ENCODE measurements around the gene SNN.

Gene SNN

DNA sequence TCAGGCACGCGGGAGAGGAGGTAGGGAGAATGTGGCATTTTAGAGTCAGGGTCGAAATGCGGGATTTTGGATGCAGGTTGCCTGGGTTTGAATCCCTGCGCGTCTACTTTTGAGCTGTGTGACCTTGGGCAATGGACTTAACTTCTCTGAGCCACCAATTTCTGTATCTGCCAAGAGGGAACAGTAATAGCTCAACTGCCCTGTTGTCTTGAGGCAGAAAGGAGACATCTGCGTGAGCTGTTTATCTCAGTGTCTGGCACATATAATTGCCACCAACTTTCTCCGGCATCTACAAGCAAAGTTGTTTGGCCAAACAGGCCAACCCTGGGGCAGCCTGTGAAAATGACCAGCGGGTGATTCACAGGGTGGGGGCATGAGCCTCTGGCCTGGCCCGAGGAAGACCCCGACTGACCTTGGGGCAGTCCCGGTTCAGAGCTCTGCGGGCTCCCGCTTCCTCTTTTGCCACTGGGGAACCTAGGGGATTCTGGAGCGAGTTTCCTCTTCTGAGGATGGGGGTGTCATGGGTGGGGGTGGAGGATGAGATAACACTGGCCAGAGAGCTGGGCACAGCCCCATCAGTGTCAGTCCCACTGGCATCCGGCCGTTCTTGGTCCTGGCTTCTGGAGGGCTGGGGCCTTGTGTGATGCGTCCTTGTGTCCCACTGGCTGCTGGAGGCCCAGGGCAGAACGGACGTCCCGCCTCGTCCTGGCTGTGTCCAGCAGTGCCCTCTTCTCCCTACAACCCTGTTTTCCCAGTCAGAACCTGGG is 1.3 kb downstream of the SNN start:
- TF ChIP-seq POLR2AphosphoS5 (IDR thresholded peaks at IDR 0.05; ENCODE audit: low read depth, low read length) (no peak), FOXP2 (optimal IDR thresholded peaks at IDR 0.05; ENCODE audit: borderline replicate concordance, extremely low read depth, extremely low read length, insufficient read depth) (no peak), SIN3A (IDR thresholded peaks at IDR 0.05; ENCODE audit: borderline replicate concordance, insufficient read depth, low read length) (no peak), TAF1 (IDR thresholded peaks at IDR 0.05; ENCODE audit: borderline replicate concordance, insufficient read depth, low read length) (no peak)
- TF ChIP-seq, protein P1, sequence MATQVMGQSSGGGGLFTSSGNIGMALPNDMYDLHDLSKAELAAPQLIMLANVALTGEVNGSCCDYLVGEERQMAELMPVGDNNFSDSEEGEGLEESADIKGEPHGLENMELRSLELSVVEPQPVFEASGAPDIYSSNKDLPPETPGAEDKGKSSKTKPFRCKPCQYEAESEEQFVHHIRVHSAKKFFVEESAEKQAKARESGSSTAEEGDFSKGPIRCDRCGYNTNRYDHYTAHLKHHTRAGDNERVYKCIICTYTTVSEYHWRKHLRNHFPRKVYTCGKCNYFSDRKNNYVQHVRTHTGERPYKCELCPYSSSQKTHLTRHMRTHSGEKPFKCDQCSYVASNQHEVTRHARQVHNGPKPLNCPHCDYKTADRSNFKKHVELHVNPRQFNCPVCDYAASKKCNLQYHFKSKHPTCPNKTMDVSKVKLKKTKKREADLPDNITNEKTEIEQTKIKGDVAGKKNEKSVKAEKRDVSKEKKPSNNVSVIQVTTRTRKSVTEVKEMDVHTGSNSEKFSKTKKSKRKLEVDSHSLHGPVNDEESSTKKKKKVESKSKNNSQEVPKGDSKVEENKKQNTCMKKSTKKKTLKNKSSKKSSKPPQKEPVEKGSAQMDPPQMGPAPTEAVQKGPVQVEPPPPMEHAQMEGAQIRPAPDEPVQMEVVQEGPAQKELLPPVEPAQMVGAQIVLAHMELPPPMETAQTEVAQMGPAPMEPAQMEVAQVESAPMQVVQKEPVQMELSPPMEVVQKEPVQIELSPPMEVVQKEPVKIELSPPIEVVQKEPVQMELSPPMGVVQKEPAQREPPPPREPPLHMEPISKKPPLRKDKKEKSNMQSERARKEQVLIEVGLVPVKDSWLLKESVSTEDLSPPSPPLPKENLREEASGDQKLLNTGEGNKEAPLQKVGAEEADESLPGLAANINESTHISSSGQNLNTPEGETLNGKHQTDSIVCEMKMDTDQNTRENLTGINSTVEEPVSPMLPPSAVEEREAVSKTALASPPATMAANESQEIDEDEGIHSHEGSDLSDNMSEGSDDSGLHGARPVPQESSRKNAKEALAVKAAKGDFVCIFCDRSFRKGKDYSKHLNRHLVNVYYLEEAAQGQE (IDR thresholded peaks at IDR 0.05; ENCODE audit: insufficient read depth in 1 of 2, low read depth in 2 of 2, low read length in 2 of 2), result no peak

DNA sequence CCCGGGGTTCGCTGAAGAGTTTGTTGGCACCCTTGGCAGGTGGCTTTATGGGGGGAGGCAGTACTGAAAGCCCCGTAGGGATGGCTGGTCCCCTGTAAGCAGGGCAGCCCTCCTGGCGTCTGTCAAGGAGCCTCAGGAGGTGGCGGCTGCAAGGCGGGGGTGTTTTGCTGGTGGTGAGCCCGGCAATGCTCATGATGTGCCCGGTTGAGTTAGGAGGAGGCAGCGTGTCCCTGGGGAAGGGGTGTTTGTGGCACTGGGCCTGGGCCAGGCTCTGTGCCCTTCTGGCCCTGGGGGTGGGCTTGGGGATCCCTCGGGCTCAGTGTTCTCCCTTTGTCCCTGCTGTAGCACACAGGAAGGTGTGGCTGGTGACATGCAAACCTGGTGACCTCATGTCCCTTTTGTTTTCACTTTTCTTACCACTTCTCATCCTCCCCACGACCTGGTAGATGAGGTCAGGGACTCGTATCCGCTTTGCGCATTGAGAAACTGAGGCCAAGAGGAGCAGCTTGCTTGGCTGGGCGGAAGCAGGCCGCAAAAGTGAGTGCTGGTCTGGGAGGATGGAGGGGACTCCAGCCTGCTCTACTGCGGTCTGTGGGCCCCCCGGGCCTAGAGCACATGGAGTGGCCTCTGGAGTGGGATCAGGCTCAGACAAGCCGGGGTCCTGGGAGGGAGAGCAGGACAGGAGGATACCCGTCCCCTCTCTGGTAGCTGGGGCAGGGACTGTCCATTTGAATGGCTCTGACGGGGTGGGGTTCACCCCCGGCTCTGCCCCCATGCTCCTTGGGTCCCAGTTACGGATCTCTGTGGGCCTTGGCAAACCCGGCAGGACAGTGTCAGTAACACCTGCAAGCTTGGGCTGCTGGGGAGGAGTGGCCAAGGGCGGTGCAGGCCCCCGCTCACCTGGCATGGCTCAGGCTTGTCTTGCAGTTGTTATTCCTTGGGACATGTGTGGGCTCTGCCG is 2.2 kb downstream of the SNN start:
- TF ChIP-seq, protein P1 (IDR thresholded peaks at IDR 0.05; ENCODE audit: insufficient read depth in 1 of 2, low read depth in 2 of 2, low read length in 2 of 2), result no peak
- TF ChIP-seq POLR2AphosphoS5 (IDR thresholded peaks at IDR 0.05; ENCODE audit: low read depth, low read length) (no peak), SIN3A (IDR thresholded peaks at IDR 0.05; ENCODE audit: borderline replicate concordance, insufficient read depth, low read length) (no peak)

DNA sequence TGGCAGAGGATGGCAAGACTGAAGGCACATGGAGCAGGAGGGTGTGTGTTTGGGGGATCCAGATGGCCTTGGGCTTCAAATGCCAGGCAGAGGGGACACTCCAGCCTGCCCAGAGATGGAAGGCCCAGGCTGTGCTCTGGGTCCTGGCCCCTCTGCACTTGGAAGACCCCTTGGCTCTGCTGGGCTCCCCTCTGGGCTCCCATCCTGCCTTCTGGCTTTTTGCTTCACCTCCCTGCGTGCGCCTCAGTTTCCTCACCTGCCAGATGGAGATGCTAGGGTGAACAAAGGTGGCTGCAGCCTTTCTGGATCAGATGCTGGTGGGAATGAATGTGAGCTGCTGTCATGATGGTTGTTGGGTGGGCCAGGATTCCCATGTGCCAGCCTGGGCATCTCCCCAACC is 3.0 kb downstream of the SNN start:
- TF ChIP-seq, protein P1 (IDR thresholded peaks at IDR 0.05; ENCODE audit: insufficient read depth in 1 of 2, low read depth in 2 of 2, low read length in 2 of 2), result no peak
- no peak for TF ChIP-seq SIN3A (IDR thresholded peaks at IDR 0.05; ENCODE audit: borderline replicate concordance, insufficient read depth, low read length)
- no peak for TF ChIP-seq FOXP2 (optimal IDR thresholded peaks at IDR 0.05; ENCODE audit: borderline replicate concordance, extremely low read depth, extremely low read length, insufficient read depth)
- TF ChIP-seq POLR2AphosphoS5 (IDR thresholded peaks at IDR 0.05; ENCODE audit: low read depth, low read length), result no peak
- TF ChIP-seq TAF1 (IDR thresholded peaks at IDR 0.05; ENCODE audit: borderline replicate concordance, insufficient read depth, low read length), result no peak

DNA sequence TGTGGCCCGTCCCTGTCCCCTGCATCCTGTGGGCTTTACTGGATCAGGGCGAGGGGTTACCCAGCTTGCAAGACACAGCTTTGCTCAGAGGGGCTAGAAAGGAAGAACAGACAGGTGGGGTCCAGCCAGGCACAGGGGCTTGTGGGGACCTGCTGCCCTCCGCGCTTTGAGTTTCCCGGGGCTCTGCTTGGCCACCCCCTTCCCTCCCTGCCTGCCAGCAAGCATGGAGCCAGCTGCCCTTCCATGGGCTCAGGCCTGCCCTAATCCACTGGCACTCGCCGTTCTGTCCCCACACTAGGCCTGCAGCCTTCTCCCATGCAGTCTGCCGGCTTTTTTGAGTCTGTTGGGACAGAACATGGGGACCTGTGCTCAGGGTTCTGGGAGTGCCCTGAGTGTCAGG is 3.4 kb downstream of the SNN start:
- TF ChIP-seq FOXP2 (optimal IDR thresholded peaks at IDR 0.05; ENCODE audit: borderline replicate concordance, extremely low read depth, extremely low read length, insufficient read depth) (no peak), POLR2AphosphoS5 (IDR thresholded peaks at IDR 0.05; ENCODE audit: low read depth, low read length) (no peak)

DNA sequence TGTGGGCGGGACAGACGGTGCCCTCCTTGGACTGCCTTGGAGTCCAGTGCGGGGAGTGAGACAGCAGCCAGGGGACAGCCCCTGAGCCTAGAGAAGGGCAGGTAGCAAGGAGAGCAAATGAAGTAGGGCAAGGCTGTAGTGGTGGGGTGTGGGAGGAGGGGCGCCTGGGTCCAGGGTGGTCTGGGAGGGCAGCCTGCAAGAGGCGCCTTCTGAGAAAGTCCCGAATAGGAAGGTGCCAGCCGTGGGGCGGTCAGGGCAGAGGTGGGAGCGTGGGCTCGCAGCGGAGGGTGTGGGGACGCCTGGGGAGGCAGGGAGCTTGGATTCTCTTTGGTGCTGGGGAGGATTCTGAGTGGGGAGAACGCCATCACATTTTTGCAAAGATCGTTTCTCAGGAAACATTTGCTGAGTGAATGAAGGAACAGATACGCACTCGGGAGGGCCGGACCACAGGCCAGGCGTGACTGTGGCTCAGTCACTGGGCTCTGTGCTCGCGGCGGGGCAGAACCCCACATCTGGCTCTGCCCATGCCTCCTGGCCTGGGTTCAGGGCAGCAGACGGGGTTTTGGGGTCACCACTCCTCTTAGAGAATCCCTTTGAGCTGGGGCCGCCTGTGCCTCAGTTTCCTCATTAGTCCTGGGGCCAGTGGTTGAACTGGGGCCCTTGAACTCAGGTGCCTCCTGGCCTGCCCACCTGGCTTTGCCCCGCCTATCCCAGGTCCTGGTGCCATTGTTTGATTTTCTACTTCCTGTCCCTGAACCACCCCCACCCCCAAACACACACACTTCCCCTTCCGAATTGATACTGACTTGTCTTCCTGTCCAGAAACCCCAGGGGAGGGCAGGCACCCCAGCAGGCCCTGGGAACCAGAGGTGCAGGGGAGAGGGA is 4.2 kb downstream of the SNN start:
- TF ChIP-seq POLR2AphosphoS5 (IDR thresholded peaks at IDR 0.05; ENCODE audit: low read depth, low read length), result no peak
- TF ChIP-seq TAF1 (IDR thresholded peaks at IDR 0.05; ENCODE audit: borderline replicate concordance, insufficient read depth, low read length), result no peak
- no peak for TF ChIP-seq FOXP2 (optimal IDR thresholded peaks at IDR 0.05; ENCODE audit: borderline replicate concordance, extremely low read depth, extremely low read length, insufficient read depth)
- TF ChIP-seq, protein P1 (IDR thresholded peaks at IDR 0.05; ENCODE audit: insufficient read depth in 1 of 2, low read depth in 2 of 2, low read length in 2 of 2), result no peak
- TF ChIP-seq SIN3A (IDR thresholded peaks at IDR 0.05; ENCODE audit: borderline replicate concordance, insufficient read depth, low read length), result no peak

Measured in PFSK-1 (cell line).